ENCODE results near the gene GPR162. TPM values are rescaled to one million over a fixed set of nuclear protein-coding genes. Genes with fewer than 3 reads are reported as not detected.
"Not testable (repeated sequence)": the region's sequence is repeated elsewhere in the genome, so short reads cannot be mapped to it uniquely, and the experiment has no call there.

GPR162 gene
- total and polyA plus RNA-seq, 2 donors from 2014 or later = 5.0 to 9.8 TPM

DNA sequence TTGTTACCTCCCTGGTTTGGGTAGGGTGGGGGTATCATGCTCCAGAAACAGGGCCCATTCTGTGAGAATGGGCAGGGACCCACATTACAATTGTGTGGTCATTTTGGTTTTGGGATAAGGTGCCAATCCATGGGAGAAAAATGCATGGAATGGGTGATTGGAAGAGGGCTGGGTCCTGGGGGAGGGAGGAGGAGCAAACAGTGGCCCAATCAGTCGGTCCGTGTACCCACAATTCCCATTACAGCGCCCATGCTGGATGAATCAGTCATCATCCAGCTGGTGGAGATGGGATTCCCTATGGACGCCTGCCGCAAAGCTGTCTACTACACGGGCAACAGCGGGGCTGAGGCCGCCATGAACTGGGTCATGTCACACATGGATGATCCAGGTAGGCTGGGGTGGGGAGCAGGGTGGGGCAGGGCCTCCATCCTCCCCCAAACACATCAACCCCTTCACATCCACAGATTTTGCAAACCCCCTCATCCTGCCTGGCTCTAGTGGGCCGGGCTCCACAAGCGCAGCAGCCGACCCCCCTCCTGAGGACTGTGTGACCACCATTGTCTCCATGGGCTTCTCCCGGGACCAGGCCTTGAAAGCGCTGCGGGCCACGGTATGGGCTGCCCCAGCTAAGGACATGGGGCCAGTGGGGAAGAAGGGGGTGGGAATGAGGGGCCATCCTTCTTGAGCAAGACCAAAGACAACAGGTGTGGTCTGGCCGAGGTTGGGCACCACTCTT, 42.1 kb downstream of the GPR162 start:
- intact Hi-C loops (cut with DNase I) = no loop called here

DNA sequence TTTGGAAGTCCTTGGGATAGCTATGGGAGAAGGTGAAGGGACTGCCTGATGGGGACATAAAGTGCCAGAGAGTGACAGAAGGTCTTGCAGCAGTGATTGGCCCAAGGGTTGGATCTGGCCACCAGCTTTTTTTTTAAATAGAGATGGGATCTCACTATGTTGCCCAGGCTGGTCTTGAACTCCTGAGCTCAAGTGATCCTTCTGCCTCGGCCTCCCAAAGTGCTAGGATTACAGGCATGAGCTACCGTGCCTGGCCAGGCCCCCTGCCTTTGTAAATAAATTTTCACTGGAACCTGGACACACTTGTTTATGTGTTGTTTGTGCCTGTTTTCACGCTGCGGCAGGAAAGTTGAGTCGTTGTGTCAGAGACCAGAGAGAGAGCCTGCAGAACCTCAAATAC, 43.7 kb downstream of the GPR162 start:
- peaks cover 9 to 46% (median 29%) of the 10 kb centered on the region in 3 donors for H3K36me3 ChIP-seq (ENCODE audit: control insufficient read depth in 2 of 3, insufficient read depth in 3 of 3, low read length in 3 of 3)
- H3K4me1 ChIP-seq (ENCODE audit: control insufficient read depth in 2 of 3, insufficient read depth in 2 of 3, low read depth in 1 of 3, low read length in 3 of 3) = peaks cover 0 to 23% (median 10%) of the 10 kb centered on the region in 3 donors
- H3K27me3 ChIP-seq (ENCODE audit: control insufficient read depth, insufficient read depth, low read length); H3K9me3 ChIP-seq (ENCODE audit: control insufficient read depth in 2 of 3, insufficient read depth in 1 of 3, low read length in 3 of 3); H3K27ac ChIP-seq (ENCODE audit: low read depth in 2 of 2, low read length in 2 of 2); H3K4me3 ChIP-seq (ENCODE audit: low read length in 3 of 3); H3K9ac ChIP-seq (ENCODE audit: low read length in 3 of 3); intact Hi-C loops (cut with DNase I); FAIRE-seq: not testable (repeated sequence)
- DNase-seq = peak in 1 of 5 donors; percentile 25

More for the DNA sequence above, 42.1 kb downstream of the GPR162 start:
- FAIRE-seq (no peak), DNase-seq (peak in 1 of 5 donors; percentile 74)
- Histone ChIP-seq H3K9ac (ENCODE audit: low read length in 3 of 3) (no peak overlapping the region), H3K27me3 (ENCODE audit: control insufficient read depth, insufficient read depth, low read length) (no peaks in the 10 kb centered on the region), H3K9me3 (ENCODE audit: control insufficient read depth in 2 of 3, insufficient read depth in 1 of 3, low read length in 3 of 3) (no peaks in the 10 kb centered on the region), H3K36me3 (ENCODE audit: control insufficient read depth in 2 of 3, insufficient read depth in 3 of 3, low read length in 3 of 3) (peaks cover 4 to 49% (median 30%) of the 10 kb centered on the region in 3 donors), H3K27ac (ENCODE audit: low read depth in 2 of 2, low read length in 2 of 2) (no peak overlapping the region), H3K4me1 (ENCODE audit: control insufficient read depth in 2 of 3, insufficient read depth in 2 of 3, low read depth in 1 of 3, low read length in 3 of 3) (peaks cover 0 to 10% (median 1%) of the 10 kb centered on the region in 3 donors), H3K4me3 (ENCODE audit: low read length in 3 of 3) (no peak overlapping the region)
- TF ChIP-seq, protein P1, sequence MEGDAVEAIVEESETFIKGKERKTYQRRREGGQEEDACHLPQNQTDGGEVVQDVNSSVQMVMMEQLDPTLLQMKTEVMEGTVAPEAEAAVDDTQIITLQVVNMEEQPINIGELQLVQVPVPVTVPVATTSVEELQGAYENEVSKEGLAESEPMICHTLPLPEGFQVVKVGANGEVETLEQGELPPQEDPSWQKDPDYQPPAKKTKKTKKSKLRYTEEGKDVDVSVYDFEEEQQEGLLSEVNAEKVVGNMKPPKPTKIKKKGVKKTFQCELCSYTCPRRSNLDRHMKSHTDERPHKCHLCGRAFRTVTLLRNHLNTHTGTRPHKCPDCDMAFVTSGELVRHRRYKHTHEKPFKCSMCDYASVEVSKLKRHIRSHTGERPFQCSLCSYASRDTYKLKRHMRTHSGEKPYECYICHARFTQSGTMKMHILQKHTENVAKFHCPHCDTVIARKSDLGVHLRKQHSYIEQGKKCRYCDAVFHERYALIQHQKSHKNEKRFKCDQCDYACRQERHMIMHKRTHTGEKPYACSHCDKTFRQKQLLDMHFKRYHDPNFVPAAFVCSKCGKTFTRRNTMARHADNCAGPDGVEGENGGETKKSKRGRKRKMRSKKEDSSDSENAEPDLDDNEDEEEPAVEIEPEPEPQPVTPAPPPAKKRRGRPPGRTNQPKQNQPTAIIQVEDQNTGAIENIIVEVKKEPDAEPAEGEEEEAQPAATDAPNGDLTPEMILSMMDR (IDR thresholded peaks at IDR 0.05; ENCODE audit: borderline replicate concordance, extremely low read depth, insufficient read depth) = no peak

DNA sequence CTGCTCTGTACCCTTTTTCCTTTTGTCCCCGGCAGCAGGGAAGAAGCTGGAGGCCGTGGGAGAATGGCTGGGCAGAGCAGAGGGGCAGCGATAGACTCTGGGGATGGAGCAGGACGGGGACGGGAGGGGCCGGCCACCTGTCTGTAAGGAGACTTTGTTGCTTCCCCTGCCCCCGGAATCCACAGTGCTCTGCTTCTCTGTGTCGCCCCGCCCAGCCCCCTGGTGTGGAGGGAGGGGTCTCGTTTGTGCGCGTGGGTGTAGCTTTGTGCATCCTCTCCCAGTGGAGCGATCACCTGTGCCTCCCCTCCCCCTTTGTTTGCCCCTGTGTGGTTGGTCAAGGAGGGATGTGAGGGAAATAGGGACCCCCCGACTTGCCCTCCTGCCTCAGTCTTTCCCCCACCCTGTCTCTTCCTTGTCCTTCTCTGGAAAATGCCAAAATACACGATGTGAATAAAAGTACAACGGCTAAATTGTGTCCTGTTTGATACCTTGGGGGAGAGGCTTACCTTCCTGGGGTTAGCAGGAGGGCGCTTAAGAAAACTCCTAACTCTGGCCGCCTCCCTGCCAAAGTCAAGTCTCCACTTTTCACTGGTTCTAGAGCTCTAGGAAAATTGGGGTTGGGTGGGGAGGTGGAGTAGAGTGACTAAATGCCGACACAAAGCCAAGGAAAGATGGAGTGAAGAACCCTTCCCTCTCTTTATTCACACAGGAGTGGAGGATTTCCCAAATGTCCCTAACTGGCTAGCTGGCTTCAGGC, 44.7 kb downstream of the GPR162 start:
- Histone ChIP-seq H3K27me3 (ENCODE audit: control insufficient read depth, insufficient read depth, low read length) (no peaks in the 10 kb centered on the region), H3K9me3 (ENCODE audit: control insufficient read depth in 2 of 3, insufficient read depth in 1 of 3, low read length in 3 of 3) (no peaks in the 10 kb centered on the region), H3K4me1 (ENCODE audit: control insufficient read depth in 2 of 3, insufficient read depth in 2 of 3, low read depth in 1 of 3, low read length in 3 of 3) (peaks cover 0 to 28% (median 16%) of the 10 kb centered on the region in 3 donors), H3K4me3 (ENCODE audit: low read length in 3 of 3) (peak overlapping the region in 2 of 3 donors; percentile 41 to 80), H3K36me3 (ENCODE audit: control insufficient read depth in 2 of 3, insufficient read depth in 3 of 3, low read length in 3 of 3) (peaks cover 7 to 44% (median 20%) of the 10 kb centered on the region in 3 donors), H3K9ac (ENCODE audit: low read length in 3 of 3) (peak overlapping the region in 2 of 3 donors; percentile 61 to 76), H3K27ac (ENCODE audit: low read depth in 2 of 2, low read length in 2 of 2) (peak overlapping the region in 1 of 2 donors; percentile 95)
- intact Hi-C loops (cut with DNase I) = no loop called here
- TF ChIP-seq, protein P1 (IDR thresholded peaks at IDR 0.05; ENCODE audit: borderline replicate concordance, extremely low read depth, insufficient read depth) = no peak
- FAIRE-seq (no peak), DNase-seq (peak in 3 of 5 donors; percentile 33 to 78 (median 75))

DNA sequence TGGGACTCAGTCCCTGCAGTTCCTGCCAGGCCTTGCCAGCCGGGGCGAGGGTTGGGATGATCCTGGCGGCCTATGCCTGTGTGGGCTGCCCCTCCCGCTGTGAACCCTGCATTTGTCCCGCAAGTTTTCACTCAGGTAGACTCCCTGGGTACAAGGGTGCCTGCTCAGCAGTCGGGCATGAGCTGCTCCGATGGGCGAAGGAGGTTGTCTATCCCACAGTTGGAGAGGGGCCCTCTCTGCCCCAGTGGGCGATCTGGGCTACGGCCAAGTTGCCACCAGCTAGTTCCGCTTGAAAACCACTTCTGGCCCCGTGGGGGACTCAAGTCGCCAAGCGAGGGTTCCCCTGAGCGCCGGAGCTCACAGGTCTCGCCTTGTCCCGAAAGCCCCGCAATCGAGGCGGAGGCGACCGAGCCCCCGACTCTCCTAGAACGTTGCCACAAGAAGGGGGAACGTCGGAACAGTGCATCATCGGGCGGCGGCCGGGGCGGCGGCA, 45.3 kb downstream of the GPR162 start:
- FAIRE-seq (no peak), DNase-seq (peak in 1 of 5 donors; percentile 29)
- no peaks in the 10 kb centered on the region for H3K27me3 ChIP-seq (ENCODE audit: control insufficient read depth, insufficient read depth, low read length)
- H3K4me3 ChIP-seq (ENCODE audit: low read length in 3 of 3) = peak overlapping the region; percentile 41 to 80 (median 56)
- H3K27ac ChIP-seq (ENCODE audit: low read depth in 2 of 2, low read length in 2 of 2) = peak overlapping the region; percentile 92 to 95
- TF ChIP-seq, protein P1 (IDR thresholded peaks at IDR 0.05; ENCODE audit: borderline replicate concordance, extremely low read depth, insufficient read depth) = no peak
- no peaks in the 10 kb centered on the region for H3K9me3 ChIP-seq (ENCODE audit: control insufficient read depth in 2 of 3, insufficient read depth in 1 of 3, low read length in 3 of 3)
- peak overlapping the region; percentile 44 to 76 (median 61) for H3K9ac ChIP-seq (ENCODE audit: low read length in 3 of 3)
- H3K4me1 ChIP-seq (ENCODE audit: control insufficient read depth in 2 of 3, insufficient read depth in 2 of 3, low read depth in 1 of 3, low read length in 3 of 3) = peaks cover 0 to 34% (median 22%) of the 10 kb centered on the region in 3 donors
- intact Hi-C loops (cut with DNase I) = no loop called here
- H3K36me3 ChIP-seq (ENCODE audit: control insufficient read depth in 2 of 3, insufficient read depth in 3 of 3, low read length in 3 of 3) = peaks cover 7 to 41% (median 16%) of the 10 kb centered on the region in 3 donors

All from kidney (tissue), 14 donors.